T-cell (primary cell): ENCODE measurements around the gene CHMP4A. TPM values are rescaled to one million over a fixed set of nuclear protein-coding genes. Genes with fewer than 3 reads are reported as not detected.

ENCODE experiments used
- ATAC-seq, 4 experiments: fragments of 200-7000 bp in 3 of 4; fragments of 150-1000 bp in 1 of 4; cut with Tn5 transposase; replicated peaks in 1 of 4; 1 replicate in 3 of 4; 2 replicates in 1 of 4; pipeline ENCODE4 v1.10.0; 2021; ENCODE audit warnings: moderate library complexity in 3 of 4, mild to moderate bottlenecking in 2 of 4, moderate number of reproducible peaks in 1 of 4
- CTCF ChIA-PET, 2 donors: fragments of 300-600 bp; sonication (Branson Sonifier 250); formaldehyde crosslinking; loops; one replicate each; lab custom pipeline; 2022; ENCODE audit warnings: antibody characterized with exemption in 2 of 2; lab: Charles Lee
- POLR2A ChIA-PET, 2 donors: fragments of 300-600 bp; sonication (Branson Sonifier 250); formaldehyde crosslinking; loops; one replicate each; lab custom pipeline; 2022; ENCODE audit warnings: antibody characterized with exemption in 2 of 2; lab: Charles Lee
- DNase-seq, 35 experiments: peaks; one replicate each; pipeline versions ENCODE4 v3.0.0 to v3.0.0-alpha.2; 2013 to 2023
- H3K27ac ChIP-seq: one replicate; pipeline ENCODE4 v1.5.1; 2013; ENCODE audit warnings: low read length
- H3K27me3 ChIP-seq, 2 experiments: replicated peaks in 1 of 2; 1 replicate in 1 of 2; 2 replicates in 1 of 2; pipeline versions ENCODE4 v1.6.1 to v1.7.0; 2013; ENCODE audit warnings: low read length in 1 of 2, mixed read lengths in 1 of 2; ENCODE audit not compliant: control insufficient read depth in 2 of 2, insufficient read depth in 2 of 2; ENCODE audit errors: extremely low read depth in 1 of 2
- H3K36me3 ChIP-seq, 2 donors: 1 replicate in 1 of 2; 2 replicates in 1 of 2; pipeline versions ENCODE4 v1.6.1 to v1.7.0; 2013; ENCODE audit warnings: low read length in 1 of 2; ENCODE audit not compliant: control insufficient read depth in 2 of 2, insufficient read depth in 1 of 2; ENCODE audit errors: extremely low read depth in 1 of 2
- H3K4me1 ChIP-seq, 2 experiments: 1 replicate in 1 of 2; 2 replicates in 1 of 2; pipeline versions ENCODE4 v1.6.1 to v1.7.0; 2013; ENCODE audit warnings: low read length in 2 of 2, mixed read lengths in 1 of 2; ENCODE audit not compliant: insufficient read depth in 2 of 2, control insufficient read depth in 1 of 2; ENCODE audit errors: extremely low read depth in 1 of 2
- H3K4me3 ChIP-seq, 2 donors: 1 replicate in 1 of 2; 2 replicates in 1 of 2; pipeline versions ENCODE4 v1.5.1 to v1.7.0; 2013; ENCODE audit warnings: mild to moderate bottlenecking in 2 of 2, low read length in 1 of 2, moderate library complexity in 1 of 2; ENCODE audit not compliant: control insufficient read depth in 1 of 2; ENCODE audit errors: extremely low read depth in 1 of 2
- H3K9me3 ChIP-seq: 2 replicates; pipeline ENCODE4 v1.7.0; 2013
- H3K27ac Mint-ChIP-seq, 2 donors: one replicate each; pipeline ENCODE4 v1.8.0; 2020 to 2021; ENCODE audit warnings: mild to moderate bottlenecking in 2 of 2, mixed read lengths in 2 of 2
- H3K27me3 Mint-ChIP-seq, 2 donors: one replicate each; pipeline ENCODE4 v1.8.0; 2021 to 2022; ENCODE audit warnings: mixed read lengths in 2 of 2
- H3K36me3 Mint-ChIP-seq: one replicate; pipeline ENCODE4 v1.8.0; 2021; ENCODE audit warnings: mixed read lengths
- H3K4me1 Mint-ChIP-seq, 3 donors: one replicate each; pipeline ENCODE4 v1.8.0; 2020 to 2022; ENCODE audit warnings: mixed read lengths in 3 of 3, mild to moderate bottlenecking in 1 of 3
- H3K4me3 Mint-ChIP-seq, 3 donors: one replicate each; pipeline ENCODE4 v1.8.0; 2020 to 2022; ENCODE audit warnings: mild to moderate bottlenecking in 3 of 3, mixed read lengths in 3 of 3, moderate library complexity in 3 of 3
- H3K9me3 Mint-ChIP-seq, 3 donors: one replicate each; pipeline ENCODE4 v1.8.0; 2020 to 2022; ENCODE audit warnings: mixed read lengths in 3 of 3
- WGBS: methylation state at CpG from one replicate; pipeline ENCODE4 v1.1.5; 2013; ENCODE audit warnings: missing lambda C conversion rate; ENCODE audit not compliant: insufficient coverage; 5-methylcytosine and 5-hydroxymethylcytosine counted together
- total RNA-seq, 35 experiments: library from RNA in 6 of 35; stranded (reverse) in 6 of 35; fragments of 120-200 nt in 1 of 35; gene quantifications; one replicate each; pipeline versions ENCODE4 v1.2.1 to v1.2.4 and lab custom pipeline; 2013 to 2026

CHMP4A gene
- total RNA-seq, 5 donors from 2014 or later (not counting 1 experiment from before 2014, with no cell fraction given) = 81.9 to 99.6 (median 92.8) TPM

DNA sequence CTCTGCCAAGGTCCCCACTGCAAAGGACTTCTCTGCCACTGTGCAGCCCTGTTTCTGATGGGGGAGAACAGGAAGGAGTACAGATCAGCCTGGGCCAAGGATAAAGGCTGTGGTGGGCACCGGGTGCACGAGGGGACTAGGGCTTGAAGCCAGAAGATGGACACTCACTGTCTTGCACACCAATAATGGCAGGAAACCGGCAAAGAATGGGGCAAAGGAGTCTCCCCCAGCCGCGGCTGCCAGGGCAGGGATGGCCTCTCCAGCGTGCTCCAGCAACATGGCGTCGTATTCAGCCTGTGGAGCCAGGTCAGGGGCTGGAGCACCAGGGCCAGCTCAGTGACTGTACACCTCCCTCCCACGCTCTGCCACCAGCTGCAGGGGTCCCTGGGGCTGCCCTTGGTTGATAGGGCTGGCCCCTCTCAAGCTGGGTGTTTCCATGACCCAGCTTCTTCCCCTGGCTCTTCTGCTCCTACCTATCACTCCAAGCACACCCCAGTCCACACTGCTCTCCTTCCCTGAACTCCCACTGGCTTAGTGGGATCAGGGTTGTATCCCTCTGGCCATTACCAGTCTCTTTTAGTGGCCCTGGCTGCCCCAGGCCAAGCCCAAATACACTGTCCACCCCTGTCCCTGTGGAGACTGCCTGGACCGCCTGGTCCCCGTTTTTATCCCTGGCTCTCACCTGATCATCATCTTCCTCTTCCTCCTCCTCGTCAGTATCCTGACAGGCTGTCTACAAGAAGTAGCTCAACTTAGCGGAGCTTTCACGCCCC lies 31.0 kb downstream of the CHMP4A start:
- peaks cover 5 to 8% (median 6%) of the 10 kb centered on the region in 3 donors for H3K4me1 Mint-ChIP-seq
- Histone ChIP-seq H3K36me3 (peaks cover 34 to 95% of the 10 kb centered on the region in 2 donors), H3K4me3 (no peak overlapping the region), H3K4me1 (peaks cover 0 to 9% of the 10 kb centered on the region in 2 experiments), H3K27ac (no peak overlapping the region), H3K9me3 (no peaks in the 10 kb centered on the region), H3K27me3 (no peaks in the 10 kb centered on the region)
- CTCF ChIA-PET = no interaction called here
- H3K9me3 Mint-ChIP-seq = no peaks in the 10 kb centered on the region
- H3K27ac Mint-ChIP-seq = peak overlapping the region in 1 of 2 donors; percentile 50
- peaks cover 39% of the 10 kb centered on the region for H3K36me3 Mint-ChIP-seq
- 92% methylated on average over 11 of the region's 14 CpGs for WGBS
- no peak for DNase-seq
- POLR2A ChIA-PET = no interaction called here
- no peak for ATAC-seq
- no peak overlapping the region for H3K4me3 Mint-ChIP-seq
- H3K27me3 Mint-ChIP-seq = no peaks in the 10 kb centered on the region

DNA sequence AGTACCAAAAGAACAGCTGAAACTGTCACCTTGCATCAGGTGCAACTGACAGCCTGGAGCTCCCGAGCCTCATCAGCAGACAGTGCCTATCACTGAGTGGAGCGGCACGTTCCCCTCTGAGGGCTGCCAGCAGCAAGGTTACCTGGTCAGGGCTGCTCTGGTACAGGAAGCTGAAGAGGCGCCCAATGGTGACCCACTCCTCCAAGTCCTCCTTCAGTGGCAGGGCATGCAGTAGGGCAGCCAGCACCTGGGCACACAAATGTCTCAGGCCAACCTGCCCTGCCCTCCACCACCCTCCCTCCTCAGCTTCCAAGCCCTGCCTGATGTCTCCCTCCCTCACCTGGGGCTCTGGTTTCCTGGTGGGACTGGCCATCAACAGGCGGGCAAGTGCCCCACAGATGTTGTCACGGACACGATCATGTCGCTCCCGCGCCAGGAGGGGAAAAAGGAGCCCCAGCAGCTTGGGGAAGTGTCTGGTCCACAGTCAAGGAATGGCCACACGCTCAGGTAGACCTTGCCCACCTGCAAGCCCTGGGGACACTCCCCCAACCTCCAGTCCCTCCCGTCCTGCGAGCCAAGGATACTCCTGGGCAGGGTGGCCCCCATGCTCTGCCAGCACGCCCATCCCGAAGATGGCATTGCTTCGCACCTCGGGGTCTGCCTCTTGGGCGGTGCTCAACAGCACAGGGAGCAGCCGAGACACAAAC lies 31.8 kb downstream of the CHMP4A start:
- DNase-seq (no peak), ATAC-seq (no peak)
- peaks cover 37% of the 10 kb centered on the region for H3K36me3 Mint-ChIP-seq
- ChIA-PET POLR2A (interaction anchor here in 1 of 2 donors (0.6 to 0.8 kb wide), 2 partner anchors 61 to 70 kb away, joined by 3 to 7 read pairs; no protein-coding TSS in a partner anchor), CTCF (no interaction called here)
- Histone ChIP-seq H3K4me3 (no peak overlapping the region), H3K36me3 (peaks cover 38 to 98% of the 10 kb centered on the region in 2 donors), H3K27me3 (no peaks in the 10 kb centered on the region), H3K27ac (no peak overlapping the region), H3K4me1 (peaks cover 0 to under 1% of the 10 kb centered on the region in 2 experiments), H3K9me3 (no peaks in the 10 kb centered on the region)
- H3K27ac Mint-ChIP-seq = peak overlapping the region in 1 of 2 donors; percentile 77
- no peaks in the 10 kb centered on the region for H3K27me3 Mint-ChIP-seq
- H3K4me3 Mint-ChIP-seq = no peak overlapping the region
- H3K4me1 Mint-ChIP-seq = peaks cover 0 to 3% (median 0%) of the 10 kb centered on the region in 3 donors
- 93% methylated on average over 16 of the region's 19 CpGs for WGBS
- no peaks in the 10 kb centered on the region for H3K9me3 Mint-ChIP-seq

DNA sequence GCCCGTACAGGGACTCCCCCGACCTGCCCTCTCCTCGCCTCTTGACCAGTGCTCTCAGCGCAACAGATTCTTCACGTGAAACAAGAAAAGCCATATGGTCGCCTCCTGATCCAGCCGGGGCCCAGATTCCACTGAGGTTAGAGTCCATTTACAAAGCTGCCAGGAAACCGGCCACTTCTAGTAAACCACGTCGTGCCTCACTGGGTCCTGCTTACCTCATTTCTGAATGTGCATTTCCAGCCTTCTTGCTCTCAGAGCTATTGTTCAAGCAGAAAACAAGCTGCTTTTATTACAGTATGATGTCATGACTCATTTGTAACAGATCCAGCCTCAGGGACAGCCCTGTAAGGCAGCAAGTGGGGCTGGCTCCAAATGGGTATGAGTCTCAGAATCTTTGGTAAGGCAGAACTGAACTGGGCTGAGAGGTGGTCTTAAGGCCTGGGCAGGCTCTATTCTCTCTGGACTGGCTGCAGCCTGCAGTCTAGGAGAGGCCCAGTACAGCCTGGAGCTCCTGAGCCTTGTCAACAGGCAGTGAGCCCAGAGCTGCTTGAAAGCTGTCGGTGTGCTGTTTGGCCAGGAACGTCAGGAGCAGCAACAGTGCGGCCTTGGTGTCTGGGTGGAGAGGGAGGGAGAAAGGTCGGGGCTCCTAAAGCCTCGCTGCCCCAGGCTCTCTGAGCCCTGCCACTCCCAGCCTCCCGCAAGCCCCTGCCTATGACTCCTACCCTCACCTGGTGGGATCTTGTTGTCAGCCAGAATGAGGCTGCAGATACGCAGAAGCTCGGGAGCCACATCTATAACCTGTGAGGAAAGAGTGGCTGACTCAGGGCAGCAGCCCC lies 33.1 kb downstream of the CHMP4A start:
- Mint-ChIP-seq H3K36me3 (peaks cover 35% of the 10 kb centered on the region), H3K9me3 (no peaks in the 10 kb centered on the region), H3K4me1 (peaks cover 0 to 2% (median 0%) of the 10 kb centered on the region in 3 donors), H3K27me3 (no peaks in the 10 kb centered on the region), H3K27ac (peak overlapping the region; percentile 63 to 77), H3K4me3 (no peak overlapping the region)
- ChIA-PET CTCF (no interaction called here), POLR2A (interaction anchor here in 1 of 2 donors (0.6 kb wide), 1 partner anchor 9 kb away, joined by 9 read pairs; no protein-coding TSS in a partner anchor)
- Histone ChIP-seq H3K4me3 (no peak overlapping the region), H3K27ac (no peak overlapping the region), H3K36me3 (peaks cover 36 to 86% of the 10 kb centered on the region in 2 donors), H3K9me3 (no peaks in the 10 kb centered on the region), H3K4me1 (no peaks in the 10 kb centered on the region), H3K27me3 (no peaks in the 10 kb centered on the region)
- 93% methylated on average over 11 of the region's 18 CpGs for WGBS
- DNase-seq (no peak), ATAC-seq (no peak)

- Mint-ChIP-seq H3K36me3 (peaks cover 41% of the 10 kb centered on the region), H3K4me3 (no peak overlapping the region), H3K27ac (peak overlapping the region; percentile 17 to 66), H3K27me3 (no peaks in the 10 kb centered on the region), H3K4me1 (peaks cover 0 to 9% (median 0%) of the 10 kb centered on the region in 3 donors), H3K9me3 (no peaks in the 10 kb centered on the region)
- ChIA-PET CTCF (no interaction called here), POLR2A (interaction anchor here in 1 of 2 donors (0.6 kb wide), 1 partner anchor 8 kb away, joined by 9 read pairs; no protein-coding TSS in a partner anchor)
- no peaks in the 10 kb centered on the region for H3K27me3 ChIP-seq
- no peak for ATAC-seq
- peaks cover 30 to 79% of the 10 kb centered on the region in 2 donors for H3K36me3 ChIP-seq
- DNase-seq = no peak
- 91% methylated on average over 11 of the region's 14 CpGs for WGBS
- no peak overlapping the region for H3K27ac ChIP-seq
- H3K4me1 ChIP-seq = no peaks in the 10 kb centered on the region
- no peak overlapping the region for H3K4me3 ChIP-seq
- H3K9me3 ChIP-seq = no peaks in the 10 kb centered on the region
These were observed 33.9 kb downstream of the CHMP4A start for GRCh38 chr14:24179294-24179960.

- no peaks in the 10 kb centered on the region for H3K4me1 ChIP-seq
- peaks cover 0 to 11% (median under 1%) of the 10 kb centered on the region in 3 donors for H3K4me1 Mint-ChIP-seq
- no peak overlapping the region for H3K4me3 ChIP-seq
- CTCF ChIA-PET = interaction anchor here in 1 of 2 donors (0.5 kb wide), 1 partner anchor 1167 kb away, joined by 4 read pairs; no protein-coding TSS in a partner anchor
- 100% methylated on average over 1 of the region's 12 CpGs for WGBS
- H3K4me3 Mint-ChIP-seq = no peak overlapping the region
- H3K27ac Mint-ChIP-seq = peak overlapping the region in 1 of 2 donors; percentile 28
- no peaks in the 10 kb centered on the region for H3K27me3 Mint-ChIP-seq
- H3K27me3 ChIP-seq = no peaks in the 10 kb centered on the region
- no peaks in the 10 kb centered on the region for H3K9me3 ChIP-seq
- POLR2A ChIA-PET = no interaction called here
- DNase-seq = no peak
- H3K36me3 ChIP-seq = peaks cover 28 to 72% of the 10 kb centered on the region in 2 donors
- peaks cover 40% of the 10 kb centered on the region for H3K36me3 Mint-ChIP-seq
- no peaks in the 10 kb centered on the region for H3K9me3 Mint-ChIP-seq
- no peak for ATAC-seq
- no peak overlapping the region for H3K27ac ChIP-seq
These were observed 34.7 kb downstream of the CHMP4A start for GRCh38 chr14:24178399-24179178.
